Activated CD8-positive, alpha-beta T cell treated with anti-CD3 and anti-CD28 coated beads for 36 hours (primary cell): ENCODE measurements around the gene MLLT10. TPM values are rescaled to one million over a fixed set of nuclear protein-coding genes. Genes with fewer than 3 reads are reported as not detected.
"Not testable (repeated sequence)": the region's sequence is repeated elsewhere in the genome, so short reads cannot be mapped to it uniquely, and the experiment has no call there.

Experiments used
- ATAC-seq: fragments of 200-7000 bp; cut with Tn5 transposase; one replicate; pipeline ENCODE4 v1.10.0; 2021; ENCODE audit warnings: mild to moderate bottlenecking, moderate library complexity
- CTCF ChIA-PET: fragments of 350-600 bp; sonication (Branson Sonifier 250); formaldehyde crosslinking; loops from one replicate; lab custom pipeline; 2021; ENCODE audit warnings: antibody characterized with exemption; lab: Charles Lee
- POLR2A ChIA-PET: fragments of 350-600 bp; sonication (Branson Sonifier 250); formaldehyde crosslinking; loops from one replicate; lab custom pipeline; 2021; ENCODE audit warnings: antibody characterized with exemption; lab: Charles Lee
- DNase-seq: peaks from one replicate; pipeline ENCODE4 v3.0.0-alpha.2; 2020
- H3K27ac Mint-ChIP-seq: one replicate; pipeline ENCODE4 v1.8.0; 2021; ENCODE audit warnings: mild to moderate bottlenecking, mixed read lengths
- H3K27me3 Mint-ChIP-seq: one replicate; pipeline ENCODE4 v1.8.0; 2021; ENCODE audit warnings: mixed read lengths
- H3K36me3 Mint-ChIP-seq: one replicate; pipeline ENCODE4 v1.8.0; 2021; ENCODE audit warnings: low read depth, mixed read lengths
- H3K4me1 Mint-ChIP-seq: one replicate; pipeline ENCODE4 v1.8.0; 2021; ENCODE audit warnings: low read depth, mixed read lengths
- H3K4me3 Mint-ChIP-seq: one replicate; pipeline ENCODE4 v1.8.0; 2021; ENCODE audit warnings: mild to moderate bottlenecking, moderate library complexity, mixed read lengths
- H3K9me3 Mint-ChIP-seq: one replicate; pipeline ENCODE4 v1.8.0; 2021; ENCODE audit warnings: mixed read lengths
- CTCF ChIP-seq: fragments of 200-600 bp; IDR thresholded peaks from one replicate; pipeline ENCODE4 v1.8.0; 2022; ENCODE audit warnings: antibody characterized with exemption, mild to moderate bottlenecking
- intact Hi-C: fragments of 100-400 bp; cut with micrococcal nuclease; formaldehyde crosslinking; loops from one replicate; pipeline ENCODE4 v1.10.0; 2022
- total RNA-seq, 2 experiments: library from RNA; stranded (reverse); gene quantifications; one replicate each; pipeline ENCODE4 v1.2.3, GENCODE V29; 2021

The MLLT10 gene
- total RNA-seq, 2 experiments from 2014 or later, result 33.9 to 36.4 TPM

GRCh38 chr10:21624951-21625350, 90.9 kb downstream of the MLLT10 start:
- ATAC-seq, result no peak
- Mint-ChIP-seq H3K27ac (no peak overlapping the region), H3K4me3 (no peak overlapping the region), H3K4me1 (peaks cover 22% of the 10 kb centered on the region), H3K36me3 (peaks cover 36% of the 10 kb centered on the region), H3K9me3 (no peaks in the 10 kb centered on the region), H3K27me3 (no peaks in the 10 kb centered on the region)
- no peak for TF ChIP-seq CTCF
- ChIA-PET POLR2A (no interaction called here), CTCF (interaction anchor here (1.7 kb wide), 1 partner anchor 11 kb away, joined by 4 read pairs; no protein-coding TSS in a partner anchor)
- DNase-seq, result no peak
- intact Hi-C loops, result no loop called here

DNA sequence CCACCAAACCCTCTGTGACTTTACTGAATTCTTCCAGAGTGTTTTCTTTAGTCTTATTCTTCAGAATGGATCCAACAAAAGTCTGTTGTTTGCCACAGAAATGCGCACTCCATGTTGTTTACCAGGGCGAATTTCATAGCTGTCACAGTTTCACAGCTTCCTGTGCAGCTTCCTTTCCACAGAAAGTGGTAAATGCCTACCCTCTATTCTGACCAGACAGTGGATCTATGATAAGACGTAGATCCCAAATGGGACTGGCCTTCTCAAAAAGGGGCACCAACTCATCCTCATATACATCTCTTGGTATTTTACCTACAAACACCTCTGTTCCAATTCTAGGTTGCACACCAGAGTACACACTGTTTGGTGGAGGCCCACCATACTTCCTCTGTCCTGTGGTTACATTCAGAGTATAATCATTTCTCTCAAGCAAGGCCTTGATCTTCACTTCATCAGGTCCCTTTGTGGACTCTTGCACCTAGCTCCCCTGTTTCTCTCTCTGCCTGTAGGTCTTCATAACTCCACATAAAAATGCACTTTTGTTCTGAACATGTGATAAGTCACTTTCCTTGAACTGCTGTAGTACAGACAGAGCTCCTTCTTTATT, 91.7 kb downstream of the MLLT10 start:
- TF ChIP-seq CTCF, result no peak
- Mint-ChIP-seq H3K27ac (peak overlapping the region; percentile 34), H3K4me1 (peaks cover 25% of the 10 kb centered on the region), H3K4me3 (no peak overlapping the region), H3K9me3 (no peaks in the 10 kb centered on the region), H3K36me3 (peaks cover 37% of the 10 kb centered on the region), H3K27me3 (no peaks in the 10 kb centered on the region)
- ChIA-PET CTCF (interaction anchor here (0.8 to 1.7 kb wide), 2 partner anchors 12 to 14 kb away, joined by 3 to 4 read pairs; no protein-coding TSS in a partner anchor), POLR2A (no interaction called here)
- DNase-seq (no peak), ATAC-seq (no peak)
- intact Hi-C loops, result no loop called here

GRCh38 chr10:21626457-21627161, 92.6 kb downstream of the MLLT10 start:
- ChIA-PET POLR2A (no interaction called here), CTCF (interaction anchor here (0.8 kb wide), 1 partner anchor 14 kb away, joined by 3 read pairs; no protein-coding TSS in a partner anchor)
- Mint-ChIP-seq H3K27ac (no peak overlapping the region), H3K27me3 (no peaks in the 10 kb centered on the region), H3K36me3 (peaks cover 41% of the 10 kb centered on the region), H3K4me1 (peaks cover 29% of the 10 kb centered on the region), H3K9me3 (no peaks in the 10 kb centered on the region), H3K4me3 (no peak overlapping the region)
- DNase-seq, result no peak
- no peak for ATAC-seq
- intact Hi-C loops, result no loop called here
- no peak for TF ChIP-seq CTCF

DNA sequence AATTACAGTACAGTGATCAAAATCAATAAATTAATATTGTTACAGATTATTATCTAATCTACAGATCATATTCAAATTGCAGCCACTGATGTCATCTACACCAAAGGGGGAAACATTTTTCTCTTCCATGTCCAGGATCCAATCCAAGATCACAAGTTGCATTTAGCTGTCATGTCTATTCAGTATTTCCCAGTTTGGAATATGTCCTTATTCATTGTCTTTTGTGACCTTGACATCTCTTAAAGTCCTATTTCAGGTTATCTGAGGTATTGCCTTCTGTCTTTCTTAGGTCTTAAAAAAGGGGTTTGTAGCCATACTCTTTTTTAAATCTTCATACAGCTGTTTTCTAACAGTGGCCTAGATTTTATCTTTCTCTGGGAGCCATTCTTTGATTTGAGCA, 93.3 kb downstream of the MLLT10 start:
- CTCF ChIA-PET, result interaction anchor here (0.7 kb wide), 1 partner anchor 15 kb away, joined by 3 read pairs; no protein-coding TSS in a partner anchor
- Mint-ChIP-seq H3K4me3 (no peak overlapping the region), H3K27ac (no peak overlapping the region), H3K4me1 (peaks cover 31% of the 10 kb centered on the region), H3K27me3 (no peaks in the 10 kb centered on the region), H3K9me3 (no peaks in the 10 kb centered on the region), H3K36me3 (peaks cover 45% of the 10 kb centered on the region)
- intact Hi-C loops, result no loop called here
- POLR2A ChIA-PET, result interaction anchor here (0.6 to 0.7 kb wide), 2 partner anchors 160 to 271 kb away, joined by 3 to 6 read pairs; no protein-coding TSS in a partner anchor
- TF ChIP-seq CTCF, result no peak
- DNase-seq (no peak), ATAC-seq (no peak)

DNA sequence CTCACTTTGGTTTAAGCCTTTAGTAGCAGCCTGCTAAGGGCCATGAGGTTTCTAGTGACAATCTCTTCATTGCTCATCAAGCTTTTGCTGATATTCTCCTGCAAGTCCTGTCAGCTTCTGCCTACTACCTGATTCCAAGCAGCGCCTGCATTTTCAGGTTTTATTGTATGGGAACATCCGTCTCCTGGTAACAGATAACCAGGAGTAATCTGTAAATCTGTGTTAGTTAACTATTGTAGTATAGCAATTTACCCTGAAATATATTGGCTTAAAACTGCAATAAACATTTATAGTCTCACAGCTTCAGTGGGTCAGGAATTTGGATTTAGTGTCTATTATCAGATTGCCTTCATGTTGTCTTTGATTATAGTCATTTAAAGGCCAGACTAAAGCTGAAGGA, 94.0 kb downstream of the MLLT10 start:
- peaks cover 45% of the 10 kb centered on the region for H3K36me3 Mint-ChIP-seq
- H3K9me3 Mint-ChIP-seq, result no peaks in the 10 kb centered on the region
- DNase-seq, result no peak
- peaks cover 31% of the 10 kb centered on the region for H3K4me1 Mint-ChIP-seq
- H3K27ac Mint-ChIP-seq, result no peak overlapping the region
- no peak for ATAC-seq
- intact Hi-C loops, result no loop called here
- ChIA-PET CTCF (interaction anchor here (0.7 to 1.1 kb wide), 2 partner anchors 9 to 15 kb away, joined by 3 read pairs; no protein-coding TSS in a partner anchor), POLR2A (no interaction called here)
- H3K27me3 Mint-ChIP-seq, result no peaks in the 10 kb centered on the region
- no peak overlapping the region for H3K4me3 Mint-ChIP-seq
- no peak for TF ChIP-seq CTCF

DNA sequence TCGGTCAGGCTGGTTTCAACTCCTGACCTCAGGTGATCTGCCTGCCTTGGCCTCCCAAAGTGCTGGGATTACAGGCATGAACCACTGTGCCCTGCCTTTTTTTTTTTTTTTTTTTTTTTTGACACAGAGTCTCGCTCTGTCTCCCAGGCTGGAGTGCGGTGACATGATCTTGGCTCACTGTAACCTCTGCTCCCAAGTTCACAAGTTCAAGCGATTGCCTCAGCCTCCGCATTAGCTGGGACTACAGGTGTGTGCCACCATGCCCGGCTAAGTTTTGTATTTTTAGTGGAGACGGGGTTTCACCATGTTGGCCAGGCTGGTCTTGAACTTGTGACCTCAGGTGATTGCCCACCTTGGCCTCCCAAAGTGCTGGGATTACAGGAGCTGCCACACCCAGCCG, 94.6 kb downstream of the MLLT10 start:
- ATAC-seq, H3K4me3 Mint-ChIP-seq, H3K27me3 Mint-ChIP-seq, H3K9me3 Mint-ChIP-seq, intact Hi-C loops, DNase-seq, POLR2A ChIA-PET, H3K27ac Mint-ChIP-seq: not testable (repeated sequence)
- CTCF ChIA-PET, result interaction anchor here (1.1 kb wide), 1 partner anchor 9 kb away, joined by 3 read pairs; no protein-coding TSS in a partner anchor
- peaks cover 45% of the 10 kb centered on the region for H3K36me3 Mint-ChIP-seq
- H3K4me1 Mint-ChIP-seq, result peaks cover 31% of the 10 kb centered on the region
